ENCODE measurements around the gene MEIS2. TPM values are rescaled to one million over a fixed set of nuclear protein-coding genes. Genes with fewer than 3 reads are reported as not detected.

Gene MEIS2
- total RNA-seq, 6 experiments from 2014 or later: 31.8 to 48.0 (median 42.8) TPM

DNA sequence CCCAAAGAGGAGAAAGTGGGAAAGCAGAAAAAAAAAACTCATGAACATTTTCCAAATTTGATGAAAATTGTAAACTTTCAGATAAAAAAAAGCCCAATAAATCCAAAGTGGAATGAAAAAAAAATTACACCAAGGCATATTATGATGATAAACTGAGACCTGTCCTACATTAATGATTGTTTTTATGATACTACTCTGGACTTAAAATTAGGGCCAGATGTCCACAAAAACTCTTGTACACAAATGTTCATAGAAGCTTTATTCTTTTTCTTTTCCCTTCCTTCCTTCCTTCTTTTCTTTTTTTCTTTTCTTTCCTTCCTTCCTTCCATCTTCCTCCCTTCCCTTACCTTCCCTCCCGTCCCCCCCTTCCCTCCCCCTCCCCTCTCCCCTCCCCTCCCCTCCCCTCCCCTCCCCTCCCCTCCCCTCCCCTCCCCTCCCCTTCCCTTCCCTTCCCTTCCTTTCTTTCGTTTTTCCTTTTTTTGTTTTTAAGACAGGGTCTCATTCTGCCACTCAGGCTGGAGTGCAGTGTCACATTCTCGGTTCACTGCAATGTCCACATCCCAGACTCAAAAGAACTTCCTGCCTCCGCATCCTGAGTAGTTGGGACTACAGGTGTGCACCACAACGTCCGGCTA, 243.9 kb downstream of the MEIS2 start:
- DNase-seq: no peak
- Mint-ChIP-seq H3K4me1 (ENCODE audit: low read depth) (no peaks in the 10 kb centered on the region), H3K27me3 (ENCODE audit: insufficient read depth) (no peaks in the 10 kb centered on the region; the same call in 1 of the 2 replicates), H3K9me3 (no peaks in the 10 kb centered on the region), H3K36me3 (ENCODE audit: low read depth) (no peaks in the 10 kb centered on the region), H3K27ac (no peak overlapping the region), H3K4me3 (no peak overlapping the region)
- TF ChIP-seq, protein P1, sequence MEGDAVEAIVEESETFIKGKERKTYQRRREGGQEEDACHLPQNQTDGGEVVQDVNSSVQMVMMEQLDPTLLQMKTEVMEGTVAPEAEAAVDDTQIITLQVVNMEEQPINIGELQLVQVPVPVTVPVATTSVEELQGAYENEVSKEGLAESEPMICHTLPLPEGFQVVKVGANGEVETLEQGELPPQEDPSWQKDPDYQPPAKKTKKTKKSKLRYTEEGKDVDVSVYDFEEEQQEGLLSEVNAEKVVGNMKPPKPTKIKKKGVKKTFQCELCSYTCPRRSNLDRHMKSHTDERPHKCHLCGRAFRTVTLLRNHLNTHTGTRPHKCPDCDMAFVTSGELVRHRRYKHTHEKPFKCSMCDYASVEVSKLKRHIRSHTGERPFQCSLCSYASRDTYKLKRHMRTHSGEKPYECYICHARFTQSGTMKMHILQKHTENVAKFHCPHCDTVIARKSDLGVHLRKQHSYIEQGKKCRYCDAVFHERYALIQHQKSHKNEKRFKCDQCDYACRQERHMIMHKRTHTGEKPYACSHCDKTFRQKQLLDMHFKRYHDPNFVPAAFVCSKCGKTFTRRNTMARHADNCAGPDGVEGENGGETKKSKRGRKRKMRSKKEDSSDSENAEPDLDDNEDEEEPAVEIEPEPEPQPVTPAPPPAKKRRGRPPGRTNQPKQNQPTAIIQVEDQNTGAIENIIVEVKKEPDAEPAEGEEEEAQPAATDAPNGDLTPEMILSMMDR (IDR thresholded peaks at IDR 0.05): no peak

DNA sequence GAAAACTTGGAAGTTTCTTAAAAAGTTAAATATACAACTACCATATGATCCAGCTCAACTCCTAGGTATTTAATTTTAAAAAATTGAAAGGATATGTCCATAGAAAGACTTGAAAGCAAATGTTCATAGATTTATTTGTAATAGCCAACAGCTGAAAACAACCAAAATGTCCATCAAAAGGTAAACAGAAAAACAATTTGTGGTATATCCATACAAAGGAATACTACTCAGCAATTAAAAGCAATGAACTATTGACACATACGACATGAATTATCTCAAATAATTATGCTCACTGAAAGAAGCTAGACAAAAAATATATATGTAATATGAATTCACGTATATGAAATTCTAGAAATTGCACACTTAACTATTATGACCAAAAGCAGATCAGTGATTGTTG, 249.5 kb downstream of the MEIS2 start:
- Mint-ChIP-seq H3K4me3 (no peak overlapping the region), H3K36me3 (ENCODE audit: low read depth) (peaks cover 3% of the 10 kb centered on the region; the same call in 1 of the 2 replicates), H3K27me3 (ENCODE audit: insufficient read depth) (no peaks in the 10 kb centered on the region), H3K4me1 (ENCODE audit: low read depth) (no peaks in the 10 kb centered on the region), H3K27ac (no peak overlapping the region), H3K9me3 (no peaks in the 10 kb centered on the region)
- no peak for DNase-seq
- TF ChIP-seq, protein P1 (IDR thresholded peaks at IDR 0.05): no peak

DNA sequence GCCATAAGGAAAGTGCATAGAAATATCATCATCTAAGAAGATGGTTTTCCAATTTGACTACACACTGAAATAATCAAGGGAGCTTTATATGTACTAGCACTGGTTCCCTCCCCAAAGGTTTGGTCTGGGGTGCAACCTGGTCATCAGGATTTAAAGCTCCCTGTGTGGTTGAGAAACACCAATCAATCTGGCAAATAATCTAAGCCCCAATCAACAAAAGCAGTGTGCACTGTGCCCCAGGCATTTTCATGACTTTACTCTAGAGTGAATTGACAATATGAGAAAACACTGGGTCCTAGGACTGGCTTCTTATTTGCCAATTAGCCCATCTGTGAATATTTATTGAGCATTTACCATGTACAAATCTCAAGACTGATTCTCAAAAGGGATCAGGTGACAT, 255.1 kb downstream of the MEIS2 start:
- H3K9me3 Mint-ChIP-seq: no peaks in the 10 kb centered on the region
- H3K4me1 Mint-ChIP-seq (ENCODE audit: low read depth): peaks cover 28% of the 10 kb centered on the region
- no peaks in the 10 kb centered on the region; the same call in 1 of the 2 replicates for H3K27me3 Mint-ChIP-seq (ENCODE audit: insufficient read depth)
- TF ChIP-seq, protein P1 (IDR thresholded peaks at IDR 0.05): no peak
- peak overlapping the region; percentile 54 for H3K4me3 Mint-ChIP-seq
- DNase-seq: no peak
- H3K36me3 Mint-ChIP-seq (ENCODE audit: low read depth): peaks cover 5% of the 10 kb centered on the region; the same call in 1 of the 2 replicates
- peak overlapping the region; percentile 19; the same call in 1 of the 2 replicates for H3K27ac Mint-ChIP-seq

DNA sequence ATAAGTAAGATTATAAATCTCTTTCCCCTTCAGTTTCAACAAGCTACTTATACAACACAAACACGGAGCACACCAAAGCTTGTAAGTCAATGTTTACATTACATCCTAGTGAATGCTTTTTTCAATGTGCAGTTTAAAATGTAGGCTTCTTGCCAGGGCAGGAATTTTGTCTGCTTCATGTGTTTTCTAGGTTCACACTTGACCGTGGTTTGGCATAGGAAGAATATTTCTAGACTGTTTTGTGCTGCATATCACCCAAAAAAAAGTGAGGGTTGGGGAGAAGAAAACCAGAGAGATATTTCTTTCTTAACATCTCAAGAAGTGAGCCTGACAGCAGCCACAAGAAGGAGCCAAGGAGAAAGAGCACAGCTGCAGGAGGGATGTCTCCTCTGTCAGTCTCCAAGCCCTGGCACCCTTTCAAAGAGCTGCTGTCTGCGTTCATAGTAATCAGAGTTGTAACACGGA, 255.8 kb downstream of the MEIS2 start:
- H3K4me1 Mint-ChIP-seq (ENCODE audit: low read depth): peaks cover 28% of the 10 kb centered on the region
- H3K27ac Mint-ChIP-seq: peak overlapping the region; percentile 19
- H3K4me3 Mint-ChIP-seq: peak overlapping the region; percentile 54
- TF ChIP-seq, protein P1 (IDR thresholded peaks at IDR 0.05): peak; percentile 18; the same call in 1 of the 2 replicates
- H3K36me3 Mint-ChIP-seq (ENCODE audit: low read depth): peaks cover 5% of the 10 kb centered on the region; the same call in 1 of the 2 replicates
- DNase-seq: no peak
- H3K27me3 Mint-ChIP-seq (ENCODE audit: insufficient read depth): no peaks in the 10 kb centered on the region; the same call in 1 of the 2 replicates
- no peaks in the 10 kb centered on the region for H3K9me3 Mint-ChIP-seq

DNA sequence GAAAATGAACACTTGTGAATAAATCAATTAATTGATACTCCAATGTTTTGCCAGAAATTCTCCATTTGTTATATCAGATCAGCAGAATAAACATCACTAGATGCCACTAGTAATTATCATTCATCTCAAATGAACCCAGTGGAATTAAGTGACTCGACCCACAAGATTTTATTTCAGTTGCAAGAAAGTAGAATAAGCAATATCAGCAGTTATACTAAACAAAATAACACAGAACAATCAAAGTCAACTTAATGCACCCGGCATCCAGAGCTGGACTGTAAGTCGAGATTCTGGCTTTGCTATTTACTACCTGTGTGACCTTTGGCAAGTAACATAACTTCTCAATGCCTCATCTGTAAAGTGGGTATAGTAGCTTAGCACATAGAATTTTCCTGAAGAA, 256.5 kb downstream of the MEIS2 start:
- Mint-ChIP-seq H3K4me1 (ENCODE audit: low read depth) (peaks cover 28% of the 10 kb centered on the region), H3K27me3 (ENCODE audit: insufficient read depth) (no peaks in the 10 kb centered on the region; the same call in 1 of the 2 replicates), H3K4me3 (no peak overlapping the region), H3K36me3 (ENCODE audit: low read depth) (peaks cover 5% of the 10 kb centered on the region; the same call in 1 of the 2 replicates), H3K27ac (no peak overlapping the region), H3K9me3 (no peaks in the 10 kb centered on the region)
- TF ChIP-seq, protein P1 (IDR thresholded peaks at IDR 0.05): no peak
- DNase-seq: no peak

Measured in HFFc6 (cell line).